Measurements from ENCODE around the gene SLITRK3.
A peak's percentile ranks its signal among the peaks of the same experiment; 100 is the strongest.

Gene SLITRK3

GRCh38 chr3:165191491-165191890 is 4.7 kb downstream of the SLITRK3 start:
- Histone ChIP-seq H4K8ac (ENCODE audit: low read length) (no peak overlapping the region), H3K23ac (ENCODE audit: low read length in 2 of 2) (no peak overlapping the region), H3K36me3 (ENCODE audit: control insufficient read depth in 1 of 2, insufficient read depth in 2 of 2, low read depth in 1 of 2, low read length in 2 of 2) (no peaks in the 10 kb centered on the region), H3K79me1 (replicated peaks; ENCODE audit: low read length, poor library complexity, severe bottlenecking) (no peaks in the 10 kb centered on the region), H2AFZ (ENCODE audit: low read depth, low read length) (no peak overlapping the region), H2BK5ac (ENCODE audit: low read depth, low read length, poor library complexity, severe bottlenecking) (no peak overlapping the region), H3K9ac (ENCODE audit: low read length) (no peak overlapping the region), H3K14ac (ENCODE audit: low read length in 2 of 2) (no peak overlapping the region), H3K27ac (ENCODE audit: low read length, poor library complexity, severe bottlenecking) (no peak overlapping the region), H3K4me1 (ENCODE audit: control insufficient read depth, insufficient read depth, low read depth, low read length) (peaks cover 11% of the 10 kb centered on the region), H2BK12ac (ENCODE audit: low read length in 2 of 2) (no peak overlapping the region), H2BK120ac (ENCODE audit: low read depth, low read length) (no peak overlapping the region), H3K27me3 (ENCODE audit: control insufficient read depth in 1 of 2, insufficient read depth in 1 of 2, low read length in 2 of 2) (peaks cover 20 to 63% of the 10 kb centered on the region in 2 experiments), H2AK5ac (ENCODE audit: low read length, severe bottlenecking) (no peak overlapping the region), H3K4ac (ENCODE audit: low read depth in 1 of 2, low read length in 2 of 2) (no peak overlapping the region), H3K4me3 (ENCODE audit: insufficient read depth in 1 of 2, low read depth in 1 of 2, low read length in 2 of 2) (no peak overlapping the region), H3K18ac (ENCODE audit: low read depth in 1 of 2, low read length in 2 of 2) (no peak overlapping the region), H3K9me3 (ENCODE audit: control insufficient read depth, low read length) (no peaks in the 10 kb centered on the region), H2BK15ac (ENCODE audit: low read depth, poor library complexity, severe bottlenecking) (no peak overlapping the region), H4K91ac (ENCODE audit: low read length) (no peak overlapping the region), H3K4me2 (ENCODE audit: low read length, poor library complexity, severe bottlenecking) (no peak overlapping the region)
- WGBS: 56% methylated on average over 3 of the region's 3 CpGs
- DNase-seq: no peak

GRCh38 chr3:165188452-165188851 is 7.7 kb downstream of the SLITRK3 start:
- Histone ChIP-seq H3K18ac (ENCODE audit: low read depth in 1 of 2, low read length in 2 of 2) (no peak overlapping the region), H2BK12ac (ENCODE audit: low read length in 2 of 2) (no peak overlapping the region), H3K14ac (ENCODE audit: low read length in 2 of 2) (no peak overlapping the region), H3K4ac (ENCODE audit: low read depth in 1 of 2, low read length in 2 of 2) (no peak overlapping the region), H3K27me3 (ENCODE audit: control insufficient read depth in 1 of 2, insufficient read depth in 1 of 2, low read length in 2 of 2) (peaks cover 4 to 36% of the 10 kb centered on the region in 2 experiments), H3K79me1 (replicated peaks; ENCODE audit: low read length, poor library complexity, severe bottlenecking) (no peaks in the 10 kb centered on the region), H2BK15ac (ENCODE audit: low read depth, poor library complexity, severe bottlenecking) (no peak overlapping the region), H4K8ac (ENCODE audit: low read length) (no peak overlapping the region), H2AK5ac (ENCODE audit: low read length, severe bottlenecking) (no peak overlapping the region), H2BK120ac (ENCODE audit: low read depth, low read length) (no peak overlapping the region), H3K4me1 (ENCODE audit: control insufficient read depth, insufficient read depth, low read depth, low read length) (peaks cover 2% of the 10 kb centered on the region), H2AFZ (ENCODE audit: low read depth, low read length) (no peak overlapping the region), H3K9ac (ENCODE audit: low read length) (no peak overlapping the region), H3K23ac (ENCODE audit: low read length in 2 of 2) (no peak overlapping the region), H3K36me3 (ENCODE audit: control insufficient read depth in 1 of 2, insufficient read depth in 2 of 2, low read depth in 1 of 2, low read length in 2 of 2) (no peaks in the 10 kb centered on the region), H3K9me3 (ENCODE audit: control insufficient read depth, low read length) (no peaks in the 10 kb centered on the region), H3K4me2 (ENCODE audit: low read length, poor library complexity, severe bottlenecking) (no peak overlapping the region), H3K4me3 (ENCODE audit: insufficient read depth in 1 of 2, low read depth in 1 of 2, low read length in 2 of 2) (no peak overlapping the region), H2BK5ac (ENCODE audit: low read depth, low read length, poor library complexity, severe bottlenecking) (no peak overlapping the region), H4K91ac (ENCODE audit: low read length) (no peak overlapping the region), H3K27ac (ENCODE audit: low read length, poor library complexity, severe bottlenecking) (no peak overlapping the region)
- DNase-seq: no peak
- WGBS: 89% methylated on average over 10 of the region's 12 CpGs

GRCh38 chr3:165185707-165186327 is 10.4 kb downstream of the SLITRK3 start:
- H2AFZ ChIP-seq (ENCODE audit: low read depth, low read length): no peak overlapping the region
- peak; percentile 65 for DNase-seq
- H3K4me2 ChIP-seq (ENCODE audit: low read length, poor library complexity, severe bottlenecking): no peak overlapping the region
- no peak overlapping the region for H3K4me3 ChIP-seq (ENCODE audit: insufficient read depth in 1 of 2, low read depth in 1 of 2, low read length in 2 of 2)
- no peak overlapping the region for H3K18ac ChIP-seq (ENCODE audit: low read depth in 1 of 2, low read length in 2 of 2)
- H2BK15ac ChIP-seq (ENCODE audit: low read depth, poor library complexity, severe bottlenecking): no peak overlapping the region
- no peak overlapping the region for H2BK5ac ChIP-seq (ENCODE audit: low read depth, low read length, poor library complexity, severe bottlenecking)
- H3K27me3 ChIP-seq (ENCODE audit: control insufficient read depth in 1 of 2, insufficient read depth in 1 of 2, low read length in 2 of 2): peaks cover 0 to 9% of the 10 kb centered on the region in 2 experiments
- H2AK5ac ChIP-seq (ENCODE audit: low read length, severe bottlenecking): no peak overlapping the region
- H4K91ac ChIP-seq (ENCODE audit: low read length): no peak overlapping the region
- no peak overlapping the region for H3K14ac ChIP-seq (ENCODE audit: low read length in 2 of 2)
- no peaks in the 10 kb centered on the region for H3K79me1 ChIP-seq (replicated peaks; ENCODE audit: low read length, poor library complexity, severe bottlenecking)
- H2BK12ac ChIP-seq (ENCODE audit: low read length in 2 of 2): no peak overlapping the region
- H3K4me1 ChIP-seq (ENCODE audit: control insufficient read depth, insufficient read depth, low read depth, low read length): no peaks in the 10 kb centered on the region
- H3K36me3 ChIP-seq (ENCODE audit: control insufficient read depth in 1 of 2, insufficient read depth in 2 of 2, low read depth in 1 of 2, low read length in 2 of 2): no peaks in the 10 kb centered on the region
- no peak overlapping the region for H3K23ac ChIP-seq (ENCODE audit: low read length in 2 of 2)
- 26% methylated on average over 4 of the region's 8 CpGs for WGBS
- no peaks in the 10 kb centered on the region for H3K9me3 ChIP-seq (ENCODE audit: control insufficient read depth, low read length)
- no peak overlapping the region for H3K4ac ChIP-seq (ENCODE audit: low read depth in 1 of 2, low read length in 2 of 2)
- H4K8ac ChIP-seq (ENCODE audit: low read length): no peak overlapping the region
- no peak overlapping the region for H3K9ac ChIP-seq (ENCODE audit: low read length)
- no peak overlapping the region for H3K27ac ChIP-seq (ENCODE audit: low read length, poor library complexity, severe bottlenecking)
- no peak overlapping the region for H2BK120ac ChIP-seq (ENCODE audit: low read depth, low read length)

- Histone ChIP-seq H3K36me3 (ENCODE audit: control insufficient read depth in 1 of 2, insufficient read depth in 2 of 2, low read depth in 1 of 2, low read length in 2 of 2) (no peaks in the 10 kb centered on the region), H3K4ac (ENCODE audit: low read depth in 1 of 2, low read length in 2 of 2) (no peak overlapping the region), H3K4me2 (ENCODE audit: low read length, poor library complexity, severe bottlenecking) (no peak overlapping the region), H2AK5ac (ENCODE audit: low read length, severe bottlenecking) (no peak overlapping the region), H2BK15ac (ENCODE audit: low read depth, poor library complexity, severe bottlenecking) (no peak overlapping the region), H3K4me3 (ENCODE audit: insufficient read depth in 1 of 2, low read depth in 1 of 2, low read length in 2 of 2) (no peak overlapping the region), H4K8ac (ENCODE audit: low read length) (no peak overlapping the region), H2BK12ac (ENCODE audit: low read length in 2 of 2) (no peak overlapping the region), H3K14ac (ENCODE audit: low read length in 2 of 2) (no peak overlapping the region), H3K4me1 (ENCODE audit: control insufficient read depth, insufficient read depth, low read depth, low read length) (no peaks in the 10 kb centered on the region), H3K27ac (ENCODE audit: low read length, poor library complexity, severe bottlenecking) (no peak overlapping the region), H2AFZ (ENCODE audit: low read depth, low read length) (no peak overlapping the region), H3K9me3 (ENCODE audit: control insufficient read depth, low read length) (no peaks in the 10 kb centered on the region), H4K91ac (ENCODE audit: low read length) (no peak overlapping the region), H3K23ac (ENCODE audit: low read length in 2 of 2) (no peak overlapping the region), H2BK5ac (ENCODE audit: low read depth, low read length, poor library complexity, severe bottlenecking) (no peak overlapping the region), H2BK120ac (ENCODE audit: low read depth, low read length) (no peak overlapping the region), H3K18ac (ENCODE audit: low read depth in 1 of 2, low read length in 2 of 2) (no peak overlapping the region), H3K27me3 (ENCODE audit: control insufficient read depth in 1 of 2, insufficient read depth in 1 of 2, low read length in 2 of 2) (no peaks in the 10 kb centered on the region), H3K79me1 (replicated peaks; ENCODE audit: low read length, poor library complexity, severe bottlenecking) (no peaks in the 10 kb centered on the region), H3K9ac (ENCODE audit: low read length) (no peak overlapping the region)
- DNase-seq: no peak
- 88% methylated on average over 1 of the region's 1 CpG for WGBS
These were observed 14.6 kb downstream of the SLITRK3 start for GRCh38 chr3:165181556-165181955.

All from mesenchymal stem cell (in vitro differentiated cells and primary cell).